GM13976 (cell line): ENCODE data around the gene FKBP6.

Source experiments
- DNase-seq: peaks from one replicate; pipeline ENCODE4 v3.0.0; 2012; ENCODE audit warnings: low spot score
- CTCF ChIP-seq: IDR thresholded peaks from 2 replicates; pipeline ENCODE4 v1.5.1; 2012; ENCODE audit warnings: borderline replicate concordance, mild to moderate bottlenecking; ENCODE audit not compliant: insufficient read depth; ENCODE audit errors: extremely low read depth, missing control alignments, control extremely low read depth
- in situ Hi-C: fragments of 300-500 bp; cut with MboI; formaldehyde crosslinking; loops from one replicate; pipeline ENCODE4 v1.12.0; 2022; ENCODE audit warnings: low sequenced_read_pairs, mixed read lengths, inconsistent platforms; ENCODE audit not compliant: unreplicated experiment

Gene FKBP6

GRCh38 chr7:73345951-73346350 lies 18.0 kb downstream of the FKBP6 start:
- no peak for DNase-seq
- no peak for TF ChIP-seq CTCF
- in situ Hi-C loops, result no loop called here

- in situ Hi-C loops, result no loop called here
- TF ChIP-seq CTCF, result no peak
- DNase-seq, result no peak
These were observed 21.8 kb downstream of the FKBP6 start for GRCh38 chr7:73349763-73350162.

DNA sequence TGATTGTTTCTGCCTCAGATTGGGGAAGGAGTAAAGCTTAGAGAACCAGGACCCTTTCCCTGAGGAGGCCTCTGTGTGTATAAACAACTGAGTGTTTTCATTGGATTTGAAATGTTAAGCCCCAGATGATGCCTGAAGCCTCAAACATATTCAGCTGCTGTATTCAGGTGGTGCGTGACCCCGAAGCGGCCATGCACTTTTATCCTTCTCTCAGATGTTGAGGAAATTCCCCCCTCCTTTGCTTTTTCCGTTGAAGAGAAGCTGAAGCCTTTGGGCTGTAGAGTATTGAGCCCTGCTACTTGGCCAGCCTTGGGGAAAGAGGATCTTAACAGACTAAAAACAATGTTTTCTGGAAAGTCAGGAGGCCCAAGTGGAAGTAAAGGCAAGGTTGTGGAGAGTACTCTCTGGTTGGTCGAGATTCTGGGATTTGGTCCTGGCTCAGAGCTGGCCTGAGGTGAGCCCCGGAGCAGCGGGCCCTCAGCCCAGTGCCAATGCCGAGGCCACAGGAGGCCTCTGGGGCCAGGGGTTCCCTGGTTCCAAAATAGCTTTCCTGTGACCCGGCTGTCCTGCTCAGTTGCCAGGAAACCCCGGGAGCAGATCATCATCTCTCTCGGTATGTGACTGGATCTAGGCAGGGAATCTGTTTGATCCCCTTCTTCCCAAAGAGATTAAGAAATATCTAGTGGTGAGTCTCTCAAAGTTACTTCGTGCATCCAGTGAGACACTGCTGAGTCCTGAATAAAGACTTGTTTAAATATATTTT lies 22.5 kb downstream of the FKBP6 start:
- no peak for DNase-seq
- TF ChIP-seq CTCF, result no peak
- in situ Hi-C loops, result no loop called here

DNA sequence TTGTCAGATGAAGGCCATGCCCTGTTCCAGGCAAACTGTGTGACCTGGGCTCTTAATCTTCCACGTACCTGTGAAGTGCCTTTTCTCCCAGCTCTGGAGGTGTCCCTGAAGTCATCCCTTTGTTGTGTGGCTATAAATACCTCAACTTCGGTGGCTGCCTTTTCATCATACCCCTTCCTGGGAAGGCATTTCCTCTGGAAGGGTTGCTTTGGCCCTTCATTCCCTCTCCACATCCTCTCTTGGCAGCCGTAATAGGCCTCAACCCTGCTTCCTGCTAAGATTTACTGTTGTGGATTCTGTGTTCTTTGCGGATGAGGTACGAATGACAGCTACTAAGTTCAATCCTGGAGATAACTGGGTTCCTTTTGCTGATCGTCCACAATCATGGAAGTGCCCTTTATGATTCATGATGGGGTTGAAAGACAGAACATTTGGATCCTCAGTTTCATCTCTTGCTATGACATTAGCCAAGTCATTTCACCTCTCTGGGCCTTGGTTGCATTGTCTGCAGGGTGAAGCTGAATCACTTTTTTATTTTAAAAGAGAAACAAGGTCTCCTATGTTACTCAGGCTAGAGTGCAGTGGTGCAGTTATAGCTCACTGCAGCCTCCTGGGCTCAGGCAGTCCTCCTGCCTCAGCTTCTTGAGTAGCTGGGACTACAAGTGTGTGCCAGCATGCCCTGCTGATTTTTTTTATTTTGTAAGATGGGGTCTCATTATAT lies 23.6 kb downstream of the FKBP6 start:
- no peak for TF ChIP-seq CTCF
- no peak for DNase-seq
- in situ Hi-C loops, result no loop called here

GRCh38 chr7:73352784-73353183 lies 24.8 kb downstream of the FKBP6 start:
- in situ Hi-C loops, result no loop called here
- TF ChIP-seq CTCF, result no peak
- no peak for DNase-seq

- in situ Hi-C loops, result no loop called here
- no peak for DNase-seq
- no peak for TF ChIP-seq CTCF
These were observed 25.3 kb downstream of the FKBP6 start for GRCh38 chr7:73353243-73353642.
